Stimulated activated CD4-positive, alpha-beta T cell treated with anti-CD3 and anti-CD28 coated beads, Interleukin-4, amount 100 ng/mL, for 4 hours (primary cell): ENCODE measurements around the gene ADD3.
A peak's percentile ranks its signal among the peaks of the same experiment; 100 is the strongest.

Experiments
- DNase-seq, 2 experiments: peaks; one replicate each; pipeline ENCODE4 v3.0.0-alpha.2; 2020

Gene ADD3, protein sequence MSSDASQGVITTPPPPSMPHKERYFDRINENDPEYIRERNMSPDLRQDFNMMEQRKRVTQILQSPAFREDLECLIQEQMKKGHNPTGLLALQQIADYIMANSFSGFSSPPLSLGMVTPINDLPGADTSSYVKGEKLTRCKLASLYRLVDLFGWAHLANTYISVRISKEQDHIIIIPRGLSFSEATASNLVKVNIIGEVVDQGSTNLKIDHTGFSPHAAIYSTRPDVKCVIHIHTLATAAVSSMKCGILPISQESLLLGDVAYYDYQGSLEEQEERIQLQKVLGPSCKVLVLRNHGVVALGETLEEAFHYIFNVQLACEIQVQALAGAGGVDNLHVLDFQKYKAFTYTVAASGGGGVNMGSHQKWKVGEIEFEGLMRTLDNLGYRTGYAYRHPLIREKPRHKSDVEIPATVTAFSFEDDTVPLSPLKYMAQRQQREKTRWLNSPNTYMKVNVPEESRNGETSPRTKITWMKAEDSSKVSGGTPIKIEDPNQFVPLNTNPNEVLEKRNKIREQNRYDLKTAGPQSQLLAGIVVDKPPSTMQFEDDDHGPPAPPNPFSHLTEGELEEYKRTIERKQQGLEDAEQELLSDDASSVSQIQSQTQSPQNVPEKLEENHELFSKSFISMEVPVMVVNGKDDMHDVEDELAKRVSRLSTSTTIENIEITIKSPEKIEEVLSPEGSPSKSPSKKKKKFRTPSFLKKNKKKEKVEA

DNA sequence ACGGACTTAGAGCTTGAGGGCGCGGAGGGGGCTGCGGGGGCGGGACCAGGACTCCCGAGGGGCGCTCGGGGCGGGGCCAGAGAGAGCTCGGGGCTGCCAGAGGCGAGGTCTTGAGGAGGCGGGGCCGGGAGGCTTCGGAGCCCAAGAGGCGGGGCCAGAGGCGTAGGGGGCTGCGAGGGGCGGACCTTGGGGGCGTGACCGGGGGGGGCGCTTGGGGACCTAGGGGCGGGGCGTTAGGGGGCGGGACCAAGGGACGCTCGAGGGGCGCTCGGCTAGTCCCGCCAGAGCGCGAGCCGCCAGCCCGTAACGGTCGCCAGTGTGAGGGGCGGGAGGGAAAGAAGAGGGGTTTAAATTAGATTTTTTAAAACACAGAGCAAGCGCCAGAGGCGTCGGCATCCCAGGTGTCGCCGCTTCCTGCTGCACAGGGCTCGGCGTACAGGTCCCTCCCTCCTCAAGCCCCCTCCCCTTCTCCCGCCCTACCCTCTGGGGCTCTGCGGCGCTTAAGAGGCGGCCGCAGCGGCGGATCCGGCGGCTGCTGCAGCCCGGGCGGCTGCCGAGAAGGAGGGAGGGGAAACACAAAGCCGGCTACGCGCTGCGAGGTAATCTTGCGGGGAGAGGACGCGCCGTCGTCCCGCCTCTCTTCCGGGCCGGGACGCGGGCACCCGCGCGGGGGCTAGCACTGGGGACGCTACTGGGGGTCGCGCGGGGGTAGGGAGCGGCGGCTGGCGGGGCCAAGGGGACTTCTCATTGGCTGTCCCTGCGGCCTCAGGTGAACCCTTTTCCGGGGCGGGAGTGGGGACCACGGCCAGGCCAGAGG, at the start of gene ADD3:
Gene ADD3, plus strand, starts transcription at position 284 of the 817 bp plus-strand sequence. CDS start 92,670 bp downstream, outside the sequence.
- DNase-seq, result peak; percentile 87 to 93

DNA sequence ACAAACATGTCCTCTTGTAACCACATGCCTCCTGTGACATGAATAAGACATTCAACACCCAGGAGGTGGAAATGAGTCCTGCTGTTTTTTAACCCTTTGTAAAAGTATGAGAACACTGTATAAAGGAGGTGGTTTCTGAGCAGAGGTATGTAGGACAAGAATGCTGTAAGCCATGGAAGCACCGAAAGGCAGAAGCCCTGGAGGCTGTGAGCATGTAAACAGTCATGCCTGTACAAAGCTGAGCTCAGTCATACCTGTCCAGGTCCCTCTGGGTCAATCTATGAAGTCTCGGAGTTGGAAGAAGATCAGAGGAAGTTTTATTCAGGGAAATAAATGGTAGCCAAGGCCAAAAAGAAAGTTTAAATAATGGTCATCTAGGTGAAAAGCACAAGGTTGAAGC, 49.7 kb upstream of the ADD3 start:
- DNase-seq, result no peak

DNA sequence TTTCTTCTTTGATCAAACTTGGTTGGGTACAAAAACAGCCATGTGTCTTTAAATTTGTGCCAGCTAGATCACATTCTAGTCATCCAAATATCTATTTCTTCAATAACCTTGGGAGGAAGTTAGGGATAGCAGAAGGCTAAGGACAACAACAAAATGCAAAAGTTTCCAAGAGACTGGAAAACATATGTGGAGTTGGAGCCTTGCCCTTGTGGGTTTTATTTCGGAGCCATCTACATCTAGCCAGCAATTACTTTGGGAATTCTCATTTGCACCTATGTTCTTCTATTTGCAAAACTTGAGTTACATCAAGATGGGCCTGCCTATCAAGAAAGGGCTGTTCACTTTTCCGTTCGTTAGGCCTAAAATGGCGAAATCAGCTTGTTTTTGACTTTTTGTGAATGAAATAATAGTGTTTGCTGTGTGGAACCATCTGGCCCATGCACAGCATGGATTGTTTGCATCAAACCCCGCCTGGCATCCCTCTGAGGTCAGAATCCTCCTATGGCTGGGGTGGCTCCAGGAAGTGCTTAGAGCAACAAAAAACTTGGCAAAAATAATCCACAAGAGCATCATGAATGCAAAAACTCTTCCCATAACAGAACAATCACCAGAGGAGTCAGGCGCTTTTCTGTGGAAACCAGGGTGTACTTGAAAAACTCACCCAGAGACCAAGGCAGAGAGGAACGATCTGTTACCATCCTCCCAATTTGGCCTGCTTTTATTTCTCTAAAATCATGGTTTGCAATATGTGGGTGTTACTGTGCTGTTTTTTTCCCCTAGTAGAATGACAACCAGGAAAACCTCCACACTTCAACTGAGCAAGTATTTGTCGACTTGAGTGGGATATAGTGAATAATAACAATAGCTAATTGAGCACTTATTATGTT, 48.3 kb upstream of the ADD3 start:
- DNase-seq, result no peak

DNA sequence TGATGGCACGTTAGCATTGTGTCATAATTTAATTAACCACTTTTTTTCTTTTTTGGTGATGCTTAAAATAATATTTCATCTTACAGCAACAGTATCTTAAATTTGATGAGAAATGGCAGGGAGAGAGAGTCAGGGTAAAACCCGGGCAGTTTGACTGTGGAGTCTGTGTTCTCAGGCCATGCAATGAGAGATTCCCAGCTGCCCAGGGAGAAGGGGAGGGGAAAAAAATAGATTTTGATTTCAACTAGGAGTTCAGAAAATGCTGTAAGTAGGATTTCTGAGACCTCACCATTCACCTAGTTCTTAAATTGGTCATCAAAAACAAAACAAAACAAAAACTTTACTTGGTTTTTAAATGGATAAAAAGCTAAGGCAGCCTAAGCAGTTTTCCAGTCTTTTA, 47.1 kb upstream of the ADD3 start:
- DNase-seq, result no peak

DNA sequence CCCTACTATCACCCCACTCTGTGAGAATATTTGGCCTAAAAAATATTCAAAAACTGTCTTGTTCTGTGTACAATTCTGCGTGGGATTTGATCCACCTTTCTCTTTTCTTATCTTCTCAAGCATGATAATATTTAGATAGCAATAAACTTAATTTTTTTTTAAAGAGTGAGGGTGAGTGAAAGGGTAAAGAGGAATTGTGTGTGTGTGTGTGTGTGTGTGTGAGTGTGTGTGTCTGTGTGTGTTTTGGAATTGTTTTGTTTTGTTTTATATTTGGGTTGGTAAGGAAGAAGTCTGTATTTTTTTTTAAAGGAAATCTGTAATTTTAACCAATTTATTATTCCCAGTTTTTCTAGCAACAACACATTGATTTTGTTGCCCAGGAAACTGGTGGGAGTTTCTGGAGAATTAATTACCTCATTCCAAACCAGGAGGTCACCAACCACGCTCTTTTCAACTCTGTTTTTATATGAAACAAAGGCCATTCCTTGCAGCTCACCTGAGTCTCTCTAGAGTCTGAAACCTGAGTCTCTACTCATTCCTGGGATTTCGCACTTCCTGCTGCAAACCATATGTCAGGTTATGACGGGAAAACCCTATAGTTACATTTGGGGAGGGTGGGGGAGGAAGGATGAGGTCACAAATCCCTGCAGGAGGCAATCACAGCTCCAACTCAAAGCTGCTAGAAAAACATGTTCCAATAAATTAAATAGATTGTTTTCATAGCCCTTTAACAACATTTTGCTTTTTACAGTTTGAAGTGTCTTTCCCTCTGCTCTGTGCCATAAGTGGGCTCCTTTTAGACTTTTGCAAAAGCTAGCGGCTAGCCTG, 46.4 kb upstream of the ADD3 start:
- DNase-seq, result no peak

DNA sequence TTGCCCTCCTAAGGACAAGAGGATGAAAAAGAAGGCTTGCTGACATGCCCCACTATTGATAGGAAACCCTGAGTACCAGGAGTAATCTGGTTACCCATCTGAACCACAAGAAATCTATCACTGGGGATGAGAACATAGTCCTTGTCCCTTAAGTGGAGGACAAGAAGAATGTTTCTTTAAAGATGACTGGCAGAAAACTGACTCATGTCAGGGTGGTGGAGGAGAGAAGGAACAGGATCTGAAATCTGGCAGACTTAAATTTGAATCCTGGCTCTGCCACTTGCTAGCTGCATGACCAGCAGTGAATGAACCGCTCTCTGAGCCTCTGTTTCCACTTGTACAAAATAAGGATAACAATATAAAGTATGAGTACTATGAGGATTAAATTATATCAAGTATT, 45.5 kb upstream of the ADD3 start:
- DNase-seq, result no peak

DNA sequence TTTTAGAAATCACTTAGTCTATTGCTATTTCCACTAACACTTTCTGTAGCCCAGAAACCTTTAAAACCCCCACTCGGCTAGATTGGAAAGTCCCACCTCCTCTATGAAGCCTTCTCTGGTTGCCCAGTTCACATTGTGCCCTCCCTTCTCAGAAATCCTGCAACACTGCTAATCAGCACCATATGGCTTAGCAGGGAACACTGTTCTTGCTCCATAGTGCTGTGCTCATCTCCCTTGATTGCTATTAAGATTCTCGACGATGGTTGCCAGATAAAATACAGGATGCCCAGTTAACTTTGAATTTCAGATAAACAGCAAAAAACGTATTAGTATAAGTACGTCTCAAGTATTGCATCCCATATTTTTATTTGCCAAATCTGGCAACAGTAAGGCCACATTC, 44.3 kb upstream of the ADD3 start:
- DNase-seq, result no peak

DNA sequence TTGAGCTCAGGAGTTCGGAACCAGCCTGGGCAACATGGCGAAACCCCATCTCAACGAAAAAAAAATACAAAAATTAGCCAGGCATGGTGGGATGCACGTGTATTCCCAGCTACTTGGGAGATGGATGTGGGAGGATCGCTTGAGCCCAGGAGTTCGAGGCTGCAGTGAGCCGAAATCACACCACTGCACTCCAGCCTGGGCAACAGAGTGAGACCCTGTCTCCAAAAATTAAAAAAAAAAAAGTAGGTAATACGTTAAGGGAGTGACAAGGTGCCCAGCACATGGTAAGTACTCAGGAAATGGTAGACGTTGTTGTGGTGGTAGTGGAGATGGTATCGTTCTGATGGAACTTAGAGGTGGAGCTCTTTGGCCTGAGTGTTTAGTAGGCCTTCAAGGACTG, 43.5 kb upstream of the ADD3 start:
- DNase-seq, result no peak

DNA sequence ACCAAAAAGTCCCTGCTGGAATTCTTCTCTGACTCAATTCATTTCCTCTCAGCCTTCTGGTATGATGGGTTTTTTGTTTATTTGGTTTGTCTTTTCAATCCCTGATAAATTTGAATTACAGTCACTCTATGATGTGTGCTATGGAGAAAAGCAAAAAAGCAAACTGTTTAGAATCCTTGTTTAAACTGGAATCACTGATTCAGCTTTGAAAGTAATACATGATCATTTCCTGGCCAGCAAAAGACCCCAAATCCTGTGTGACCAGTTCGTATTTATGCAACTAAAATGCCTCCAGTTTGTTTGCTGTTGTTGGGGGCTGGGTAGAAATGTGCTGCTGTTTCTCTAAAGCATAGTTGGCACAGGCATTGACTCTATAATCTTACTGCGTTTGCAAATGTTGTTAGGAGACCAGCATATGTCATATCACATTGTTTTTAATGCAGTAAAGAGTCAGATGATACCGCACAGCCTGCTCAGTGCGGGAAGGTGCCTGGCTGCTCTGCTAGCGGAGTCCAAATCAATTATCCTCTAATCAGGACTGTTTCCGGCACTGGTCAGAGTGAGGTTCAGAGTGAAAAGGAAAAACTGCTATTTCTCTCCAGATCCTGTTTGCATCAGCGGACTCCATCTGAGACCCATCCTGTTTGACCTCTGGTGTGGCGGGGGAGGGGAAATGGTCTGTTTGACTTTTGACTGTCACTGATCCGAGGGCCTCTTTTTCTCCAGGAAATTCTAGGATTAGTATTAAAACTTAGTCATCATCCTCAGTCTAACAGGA, 40.6 kb upstream of the ADD3 start:
- no peak for DNase-seq

DNA sequence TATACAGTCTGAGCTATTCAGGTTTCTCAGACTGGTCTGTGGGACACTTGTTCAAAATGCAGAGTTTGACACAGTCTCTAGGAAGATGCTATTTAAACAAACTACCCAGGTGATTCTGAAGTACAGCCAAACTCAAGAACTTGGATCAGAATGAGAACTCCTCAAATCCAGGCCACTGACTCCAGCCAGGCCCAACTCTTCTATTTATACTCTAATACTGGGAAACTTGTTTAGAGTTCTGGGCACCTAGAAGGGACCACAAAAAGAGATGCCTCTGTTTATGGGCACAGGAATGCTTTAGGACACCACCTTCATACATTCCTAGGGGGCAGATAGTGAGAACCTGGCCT, 40.1 kb upstream of the ADD3 start:
- no peak for DNase-seq

DNA sequence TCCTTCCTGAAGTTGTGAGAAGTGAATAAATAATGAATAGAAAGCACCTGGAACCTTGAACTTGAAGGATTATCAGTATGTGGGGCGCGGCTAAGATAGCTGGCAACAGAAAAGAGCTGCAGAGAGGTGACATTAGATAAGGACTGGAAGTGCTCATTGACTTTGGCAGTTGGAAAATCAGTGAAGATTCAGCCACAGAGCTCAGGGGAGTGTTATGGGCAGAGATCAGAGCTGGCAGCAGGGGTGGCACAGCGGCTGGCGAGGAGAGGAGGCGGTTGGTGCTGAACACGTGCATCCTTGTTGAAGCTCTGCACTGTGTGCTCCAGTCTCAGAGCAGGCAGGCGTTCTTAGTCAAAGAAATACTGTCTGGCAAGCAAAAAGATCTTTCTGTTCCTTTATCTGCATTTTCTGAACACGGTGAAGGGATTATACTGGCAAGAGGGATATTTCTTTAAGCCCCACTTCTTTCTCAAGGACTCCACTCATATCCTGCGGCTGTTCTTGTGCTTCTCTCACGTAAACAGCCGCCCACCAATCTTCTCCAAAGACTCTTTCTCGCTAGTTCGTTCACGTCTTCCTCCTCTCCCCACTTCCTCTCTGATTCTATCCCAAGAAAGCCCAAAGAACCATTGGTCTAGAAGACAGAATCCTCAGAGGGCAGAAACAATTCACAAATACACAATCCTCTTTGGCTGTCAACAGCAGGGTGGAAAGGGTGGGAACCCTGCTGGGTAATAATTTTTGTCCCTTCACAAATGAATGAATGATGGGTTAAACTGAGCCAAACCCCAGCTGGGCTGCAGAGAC, 38.6 kb upstream of the ADD3 start:
- no peak for DNase-seq

DNA sequence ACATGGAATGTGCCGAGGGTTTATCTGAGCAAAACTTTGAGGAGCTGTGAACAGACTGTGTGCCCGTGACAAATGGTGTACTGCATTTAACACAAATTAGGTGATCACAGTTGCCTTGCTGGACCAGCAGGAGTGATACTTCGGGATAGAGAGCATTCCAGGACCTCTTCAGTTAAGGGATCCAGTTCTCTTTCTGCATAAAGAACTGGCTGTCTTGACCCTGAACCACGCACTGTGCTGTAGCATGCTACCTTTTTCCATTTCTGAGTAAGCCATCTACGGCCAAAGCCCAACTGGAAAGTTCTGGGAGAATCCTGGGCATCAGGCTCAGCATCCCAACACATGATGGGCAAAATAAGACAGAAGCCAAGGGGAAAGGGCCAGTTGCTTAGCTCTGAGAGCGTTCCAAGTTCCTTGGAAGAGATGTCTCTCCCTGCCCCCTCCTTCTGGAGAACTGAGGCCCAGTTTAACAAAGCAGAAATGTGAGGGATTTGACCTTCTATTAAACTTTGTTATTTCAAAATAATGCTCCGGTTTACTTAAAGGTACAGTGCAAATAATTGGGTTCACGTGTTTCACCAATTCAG, 37.9 kb upstream of the ADD3 start:
- DNase-seq, result no peak

DNA sequence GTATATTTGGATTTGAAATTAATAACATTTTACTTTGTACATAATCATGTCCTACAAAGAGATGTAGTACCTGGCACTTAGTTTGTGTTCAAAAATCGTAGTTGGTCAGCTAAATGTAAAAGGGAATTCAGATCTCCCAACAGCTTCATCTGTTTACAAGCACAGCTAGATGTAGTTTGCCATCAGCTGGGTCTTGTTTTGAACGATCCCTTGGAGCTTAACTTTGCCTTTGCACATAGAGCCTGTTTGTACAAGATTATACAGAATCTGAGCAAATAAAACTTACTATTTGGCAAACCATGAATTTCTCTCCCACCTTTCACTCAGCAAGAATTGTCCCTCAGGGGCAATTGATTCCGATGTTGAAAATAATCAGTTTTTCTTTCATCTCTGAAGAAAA, 36.1 kb upstream of the ADD3 start:
- DNase-seq, result no peak

DNA sequence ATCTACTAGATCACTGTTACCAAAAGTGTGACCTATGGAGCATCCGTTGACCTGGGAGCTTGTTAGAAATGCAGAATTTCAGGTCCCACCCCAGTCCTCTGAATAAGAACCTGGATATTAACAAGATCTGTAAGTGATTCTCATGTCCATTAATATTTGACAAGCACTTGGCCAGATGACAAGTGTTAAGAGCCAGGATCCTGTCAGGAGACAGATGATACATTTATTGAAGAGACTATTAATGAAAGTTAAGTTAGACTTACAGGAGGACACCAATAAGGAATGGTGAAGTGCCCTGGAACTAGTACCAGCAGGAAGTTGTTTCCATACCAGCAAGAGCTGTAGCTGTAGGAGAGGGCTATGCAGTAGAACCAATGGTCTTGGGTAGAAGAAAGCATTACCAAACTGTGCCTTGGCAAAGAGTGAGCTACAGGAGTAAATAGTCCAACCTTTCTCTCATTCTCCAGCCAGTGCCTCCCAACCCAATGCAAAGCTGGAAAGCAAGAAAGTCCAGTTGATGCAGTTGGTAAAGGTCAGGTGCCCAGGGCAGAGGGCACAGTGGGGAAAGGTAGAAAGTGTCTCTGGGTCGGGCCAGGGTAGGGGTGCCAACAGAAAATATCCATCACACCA, 35.3 kb upstream of the ADD3 start:
- DNase-seq, result no peak

DNA sequence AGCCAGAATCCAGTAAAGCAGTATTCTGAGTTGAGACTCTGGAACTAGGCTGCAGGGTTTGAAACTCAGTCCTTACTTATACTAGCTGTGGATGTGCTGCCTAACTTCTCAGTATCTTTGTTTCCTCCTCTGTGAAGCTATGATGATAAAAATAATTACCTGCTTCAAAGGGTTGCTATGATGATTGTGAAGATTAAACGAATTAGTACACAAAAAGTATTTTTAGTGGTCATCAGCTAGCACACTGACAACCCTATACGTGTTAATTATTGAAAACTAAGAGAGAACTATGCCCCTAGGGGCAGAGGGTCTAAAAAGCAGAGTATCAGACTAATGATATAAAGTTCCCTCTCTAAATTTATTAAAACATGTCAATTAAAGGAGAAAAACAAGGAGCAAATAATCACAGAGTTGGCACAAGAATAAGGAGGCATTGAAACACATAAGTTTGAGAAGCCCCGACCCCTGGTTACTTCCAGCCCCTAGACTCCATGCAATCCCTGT, 34.4 kb upstream of the ADD3 start:
- no peak for DNase-seq

DNA sequence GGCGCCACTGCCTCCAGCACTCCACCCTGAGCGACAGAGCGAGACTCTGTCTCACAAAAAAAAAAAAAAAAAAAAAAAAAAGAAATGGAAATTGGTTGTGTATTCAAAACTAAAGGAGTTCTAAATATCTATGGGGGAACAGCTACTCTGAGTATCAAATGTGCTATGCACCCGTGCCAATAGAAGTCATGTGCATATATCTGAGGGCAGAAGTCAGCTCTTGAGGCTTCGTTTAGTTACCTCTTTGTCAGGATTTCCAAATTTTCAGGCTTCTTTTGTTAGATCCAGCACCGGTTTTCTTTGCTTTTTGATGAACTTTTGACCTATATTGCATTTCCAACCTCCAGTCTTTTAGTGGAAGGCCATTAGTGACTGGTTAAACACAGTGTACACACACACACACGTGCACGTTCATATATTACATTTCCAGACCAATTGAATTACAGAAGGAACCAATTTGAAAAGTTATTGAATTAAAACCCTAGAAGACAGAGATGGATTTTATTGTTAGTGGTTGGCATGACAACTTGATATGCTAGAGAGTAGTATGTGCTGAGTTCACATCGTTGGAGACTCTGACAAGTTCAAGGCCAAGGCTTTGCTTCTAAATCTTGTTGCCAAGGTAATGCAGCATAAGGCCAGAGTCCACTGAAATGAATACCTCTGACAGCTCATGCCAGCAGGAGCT, 33.1 kb upstream of the ADD3 start:
- no peak for DNase-seq

DNA sequence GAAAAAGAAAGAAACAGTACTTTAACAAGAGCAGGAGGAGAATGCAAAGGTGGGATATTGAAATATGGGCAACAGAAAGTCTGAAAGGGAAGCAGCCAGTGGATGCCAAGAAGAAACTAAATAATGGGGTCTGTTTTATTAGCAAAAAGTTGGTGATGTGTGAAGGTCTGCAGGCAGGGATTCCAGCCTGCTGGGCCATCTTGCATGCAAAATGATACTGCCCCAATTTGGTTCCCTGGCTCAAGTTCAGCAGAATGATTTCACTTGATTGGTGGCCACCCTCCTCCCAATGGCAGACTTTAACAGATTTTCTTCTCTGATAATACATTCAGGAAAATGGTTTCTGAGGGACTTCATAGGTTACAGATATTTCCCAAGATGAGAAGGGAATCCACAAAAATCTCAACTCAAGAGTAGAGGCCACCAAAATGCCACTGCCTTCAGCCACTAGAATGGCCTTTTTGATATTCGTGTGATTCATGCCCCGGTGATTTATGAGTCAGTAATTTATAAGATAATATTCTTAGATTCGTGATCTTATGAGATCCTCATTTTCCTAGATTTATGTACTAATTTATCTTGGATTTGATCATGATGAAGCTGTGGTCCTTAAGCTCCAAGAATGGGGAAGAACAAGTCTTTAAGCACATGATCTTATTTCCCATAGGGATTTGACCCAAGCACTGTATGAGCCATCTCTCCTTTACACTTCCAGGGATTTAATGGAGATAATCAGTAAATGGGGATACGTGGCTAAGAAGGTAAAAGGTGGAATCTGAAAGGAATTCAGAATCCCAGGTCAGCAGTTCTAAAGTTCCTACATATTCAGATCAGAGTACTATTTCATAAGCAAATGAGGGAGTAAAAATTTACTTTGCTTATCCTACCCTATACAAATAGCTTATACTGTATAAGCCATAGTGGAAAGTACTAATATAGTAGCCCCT, 32.3 kb upstream of the ADD3 start:
- DNase-seq, result no peak
